CD14-positive monocyte (primary cell): Measurements from ENCODE around the gene PEX19. TPM values are rescaled to one million over a fixed set of nuclear protein-coding genes. Genes with fewer than 3 reads are reported as not detected.
A peak's percentile ranks its signal among the peaks of the same experiment; 100 is the strongest.

Source experiments
- DNase-seq, 3 donors: peaks; one replicate each; pipeline ENCODE4 v3.0.0-alpha.2; 2011 to 2022
- H2AFZ ChIP-seq: 2 replicates; pipeline ENCODE4 v1.6.0; 2012; ENCODE audit warnings: mild to moderate bottlenecking, low read depth, low read length, inconsistent platforms; ENCODE audit not compliant: insufficient read depth, poor library complexity, severe bottlenecking
- H3K27ac ChIP-seq, 2 donors: 1 replicate in 1 of 2; 2 replicates in 1 of 2; pipeline ENCODE4 v1.5.1; 2012 to 2013; ENCODE audit warnings: low read length in 2 of 2, control low read depth in 1 of 2, inconsistent platforms in 1 of 2, low read depth in 1 of 2, mild to moderate bottlenecking in 1 of 2
- H3K27me3 ChIP-seq, 2 donors: one replicate each; pipeline versions ENCODE4 v1.6.0 to v1.6.1; 2011 to 2013; ENCODE audit warnings: low read length in 2 of 2; ENCODE audit not compliant: control insufficient read depth in 2 of 2, insufficient read depth in 2 of 2
- H3K36me3 ChIP-seq, 2 donors: replicated peaks in 1 of 2; 1 replicate in 1 of 2; 2 replicates in 1 of 2; pipeline versions ENCODE4 v1.5.1 to v1.6.1; 2012 to 2013; ENCODE audit warnings: low read length in 2 of 2, control low read depth in 1 of 2, inconsistent platforms in 1 of 2, mild to moderate bottlenecking in 1 of 2; ENCODE audit not compliant: insufficient read depth in 2 of 2, control insufficient read depth in 1 of 2
- H3K4me1 ChIP-seq, 2 donors: 1 replicate in 1 of 2; 2 replicates in 1 of 2; pipeline versions ENCODE4 v1.5.1 to v1.6.1; 2012 to 2013; ENCODE audit warnings: low read length in 2 of 2, control low read depth in 1 of 2, inconsistent platforms in 1 of 2, mild to moderate bottlenecking in 1 of 2, moderate library complexity in 1 of 2; ENCODE audit not compliant: insufficient read depth in 2 of 2, control insufficient read depth in 1 of 2
- H3K4me2 ChIP-seq: replicated peaks from 2 replicates; pipeline ENCODE3; 2012; ENCODE audit warnings: low read length, moderate library complexity, mild to moderate bottlenecking; ENCODE audit not compliant: poor library complexity, severe bottlenecking; ENCODE audit errors: extremely low read depth
- H3K4me3 ChIP-seq, 3 experiments: fragments of 200-600 bp in 1 of 3; sonication (generic) in 1 of 3; replicated peaks in 1 of 3; 1 replicate in 2 of 3; 2 replicates in 1 of 3; pipeline ENCODE4 v1.5.1; 2011 to 2013; ENCODE audit warnings: low read length in 3 of 3, mild to moderate bottlenecking in 3 of 3, control low read depth in 2 of 3, low read depth in 2 of 3, inconsistent platforms in 1 of 3, moderate library complexity in 1 of 3
- H3K79me2 ChIP-seq: 2 replicates; pipeline ENCODE4 v1.6.0; 2012; ENCODE audit warnings: mild to moderate bottlenecking, control low read depth, inconsistent platforms, low read length, moderate library complexity; ENCODE audit not compliant: insufficient read depth
- H3K9ac ChIP-seq: 2 replicates; pipeline ENCODE4 v1.6.0; 2017; ENCODE audit warnings: low read length, mild to moderate bottlenecking; ENCODE audit not compliant: insufficient read depth, poor library complexity, severe bottlenecking
- H3K9me3 ChIP-seq, 2 donors: replicated peaks in 1 of 2; 1 replicate in 1 of 2; 2 replicates in 1 of 2; pipeline versions ENCODE4 v1.5.1 to v1.6.1; 2012 to 2013; ENCODE audit warnings: low read length in 2 of 2, control low read depth in 1 of 2; ENCODE audit not compliant: control insufficient read depth in 1 of 2, insufficient read depth in 1 of 2
- H4K20me1 ChIP-seq: 2 replicates; pipeline ENCODE4 v1.6.0; 2012; ENCODE audit warnings: mild to moderate bottlenecking, low read length, control low read depth, moderate library complexity; ENCODE audit not compliant: insufficient read depth
- H3K27ac Mint-ChIP-seq, 7 donors: one replicate each; pipeline ENCODE4 v1.8.0; 2020; ENCODE audit warnings: mild to moderate bottlenecking in 7 of 7, mixed read lengths in 7 of 7, moderate library complexity in 6 of 7, inconsistent platforms in 2 of 7
- H3K27me3 Mint-ChIP-seq, 3 donors: one replicate each; pipeline ENCODE4 v1.8.0; 2021 to 2022; ENCODE audit warnings: low read depth in 3 of 3, mild to moderate bottlenecking in 3 of 3, mixed read lengths in 3 of 3, moderate library complexity in 3 of 3, inconsistent platforms in 1 of 3
- H3K36me3 Mint-ChIP-seq, 2 donors: one replicate each; pipeline ENCODE4 v1.8.0; 2020; ENCODE audit warnings: mixed read lengths in 2 of 2, inconsistent platforms in 1 of 2, mild to moderate bottlenecking in 1 of 2
- H3K4me1 Mint-ChIP-seq: one replicate; pipeline ENCODE4 v1.8.0; 2020; ENCODE audit warnings: mild to moderate bottlenecking, mixed read lengths
- H3K4me3 Mint-ChIP-seq, 2 donors: one replicate each; pipeline ENCODE4 v1.8.0; 2020; ENCODE audit warnings: mild to moderate bottlenecking in 2 of 2, mixed read lengths in 2 of 2, moderate library complexity in 1 of 2
- H3K9me3 Mint-ChIP-seq, 7 donors: one replicate each; pipeline ENCODE4 v1.8.0; 2020 to 2022; ENCODE audit warnings: mixed read lengths in 7 of 7, mild to moderate bottlenecking in 6 of 7, moderate library complexity in 6 of 7, inconsistent platforms in 2 of 7
- whole genome bisulfite sequencing: methylation state at CpG from one replicate; pipeline ENCODE4 v1.1.5; 2013; ENCODE audit warnings: missing lambda C conversion rate; ENCODE audit not compliant: insufficient coverage; 5-methylcytosine and 5-hydroxymethylcytosine counted together
- intact Hi-C, 2 donors: fragments of 100-400 bp; cut with micrococcal nuclease; formaldehyde crosslinking; loops; one replicate each; pipeline versions ENCODE4 v1.15.0 to v1.15.1; 2023
- polyA plus RNA-seq, 3 donors: library from polyadenylated mRNA; depleted of rRNA in 1 of 3; unstranded in 2 of 3; stranded (reverse) in 1 of 3; fragments of 300-500 nt in 2 of 3; fragments of >200 nt in 1 of 3; fragmentation: Illumina TruSeq in 2 of 3; gene quantifications; 1 replicate in 2 of 3; 2 replicates in 1 of 3; pipeline ENCODE4 v1.2.3, GENCODE V29; 2012 to 2021
- TF ChIP-seq, protein P1 (sequence below): fragments of 200-600 bp; IDR thresholded peaks from one replicate; pipeline ENCODE4 v1.8.0; 2022; ENCODE audit warnings: antibody characterized with exemption, mild to moderate bottlenecking

The PEX19 gene
- polyA plus RNA-seq, 3 donors = 17.4 to 38.2 (median 37.4) TPM

DNA sequence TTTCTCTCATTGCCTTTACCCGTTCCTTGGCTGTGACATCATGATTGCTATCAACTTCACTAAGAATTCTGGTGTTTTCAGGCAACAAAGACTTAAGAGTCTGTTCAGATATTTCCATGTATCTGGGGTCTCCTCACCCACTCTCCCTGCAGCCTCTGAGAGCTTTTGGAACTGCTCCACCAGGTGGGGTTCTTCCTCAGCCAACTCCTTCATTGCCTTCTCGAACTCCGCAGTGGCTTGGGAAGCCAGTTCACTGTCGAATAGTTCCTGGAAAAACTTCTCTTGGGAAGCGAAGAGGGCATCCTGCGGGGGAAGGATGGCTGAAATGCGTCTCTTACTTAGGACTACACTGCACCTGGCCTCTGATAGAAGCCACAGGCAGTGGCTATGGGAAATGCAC lies 2.1 kb downstream of the PEX19 start:
- peaks cover 0 to 3% (median 0%) of the 10 kb centered on the region in 7 donors for H3K9me3 Mint-ChIP-seq
- no peak for DNase-seq
- peaks cover 19 to 22% of the 10 kb centered on the region in 2 donors for H3K4me1 ChIP-seq
- H3K36me3 Mint-ChIP-seq = peaks cover 50 to 54% of the 10 kb centered on the region in 2 donors
- H3K9me3 ChIP-seq = no peaks in the 10 kb centered on the region
- H3K4me3 Mint-ChIP-seq = no peak overlapping the region
- H3K27me3 ChIP-seq = no peaks in the 10 kb centered on the region
- H3K9ac ChIP-seq = no peak overlapping the region
- H3K4me2 ChIP-seq = no peak overlapping the region
- peaks cover 22% of the 10 kb centered on the region for H3K79me2 ChIP-seq
- no peak overlapping the region for H3K27ac Mint-ChIP-seq
- 98% methylated on average over 6 of the region's 7 CpGs for WGBS
- H3K27me3 Mint-ChIP-seq = peaks cover 0 to 7% (median 0%) of the 10 kb centered on the region in 3 donors
- no peak overlapping the region for H2AFZ ChIP-seq
- H3K27ac ChIP-seq = peak overlapping the region in 1 of 2 donors; percentile 82
- TF ChIP-seq, protein P1, sequence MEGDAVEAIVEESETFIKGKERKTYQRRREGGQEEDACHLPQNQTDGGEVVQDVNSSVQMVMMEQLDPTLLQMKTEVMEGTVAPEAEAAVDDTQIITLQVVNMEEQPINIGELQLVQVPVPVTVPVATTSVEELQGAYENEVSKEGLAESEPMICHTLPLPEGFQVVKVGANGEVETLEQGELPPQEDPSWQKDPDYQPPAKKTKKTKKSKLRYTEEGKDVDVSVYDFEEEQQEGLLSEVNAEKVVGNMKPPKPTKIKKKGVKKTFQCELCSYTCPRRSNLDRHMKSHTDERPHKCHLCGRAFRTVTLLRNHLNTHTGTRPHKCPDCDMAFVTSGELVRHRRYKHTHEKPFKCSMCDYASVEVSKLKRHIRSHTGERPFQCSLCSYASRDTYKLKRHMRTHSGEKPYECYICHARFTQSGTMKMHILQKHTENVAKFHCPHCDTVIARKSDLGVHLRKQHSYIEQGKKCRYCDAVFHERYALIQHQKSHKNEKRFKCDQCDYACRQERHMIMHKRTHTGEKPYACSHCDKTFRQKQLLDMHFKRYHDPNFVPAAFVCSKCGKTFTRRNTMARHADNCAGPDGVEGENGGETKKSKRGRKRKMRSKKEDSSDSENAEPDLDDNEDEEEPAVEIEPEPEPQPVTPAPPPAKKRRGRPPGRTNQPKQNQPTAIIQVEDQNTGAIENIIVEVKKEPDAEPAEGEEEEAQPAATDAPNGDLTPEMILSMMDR = no peak
- H3K4me1 Mint-ChIP-seq = peaks cover 20% of the 10 kb centered on the region
- no peak overlapping the region for H3K4me3 ChIP-seq
- peaks cover 51 to 56% of the 10 kb centered on the region in 2 donors for H3K36me3 ChIP-seq
- intact Hi-C loops = loop anchor here in 1 of 2 donors (10.0 kb wide), 2 partner anchors 62 to 178 kb away; partner anchors contain the start of genes COPA and NCSTN
- H4K20me1 ChIP-seq = no peaks in the 10 kb centered on the region

DNA sequence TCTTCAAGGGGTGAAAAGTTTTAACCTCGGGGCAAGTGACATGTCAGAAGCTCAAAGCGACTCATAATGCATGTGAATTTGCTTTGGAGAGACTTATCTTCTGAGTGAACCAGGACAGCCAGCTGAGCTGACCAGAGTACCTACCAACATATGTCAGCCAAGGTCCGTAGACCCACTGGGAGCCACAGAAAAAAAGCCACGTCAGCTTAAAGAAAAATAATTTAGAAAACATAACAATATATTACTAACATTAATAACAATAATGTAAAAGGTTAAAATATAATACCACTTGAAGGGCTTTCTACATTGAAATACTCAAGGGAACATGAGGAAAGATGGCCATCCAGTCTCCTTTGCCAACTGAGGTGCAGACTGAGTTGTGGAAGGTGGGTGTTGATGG lies 6.9 kb downstream of the PEX19 start:
- H3K27me3 ChIP-seq = no peaks in the 10 kb centered on the region
- DNase-seq = no peak
- H3K9me3 Mint-ChIP-seq = no peaks in the 10 kb centered on the region
- H3K36me3 Mint-ChIP-seq = peaks cover 63 to 68% of the 10 kb centered on the region in 2 donors
- no peak overlapping the region for H3K4me3 ChIP-seq
- intact Hi-C loops = no loop called here
- H3K9ac ChIP-seq = no peak overlapping the region
- no peak overlapping the region for H2AFZ ChIP-seq
- no peak overlapping the region for H3K27ac ChIP-seq
- H3K4me1 ChIP-seq = no peaks in the 10 kb centered on the region
- TF ChIP-seq, protein P1 = no peak
- no peak overlapping the region for H3K4me2 ChIP-seq
- H3K27ac Mint-ChIP-seq = no peak overlapping the region
- no peaks in the 10 kb centered on the region for H3K9me3 ChIP-seq
- peaks cover 3% of the 10 kb centered on the region for H3K79me2 ChIP-seq
- WGBS = no CpG with 5 or more reads among the region's 4 CpGs
- H4K20me1 ChIP-seq = no peaks in the 10 kb centered on the region
- H3K4me3 Mint-ChIP-seq = no peak overlapping the region
- H3K36me3 ChIP-seq = peaks cover 59 to 74% of the 10 kb centered on the region in 2 donors
- H3K4me1 Mint-ChIP-seq = no peaks in the 10 kb centered on the region
- H3K27me3 Mint-ChIP-seq = no peaks in the 10 kb centered on the region
